Globus pallidus (tissue), 1 donor: ENCODE data around the gene FBXL17.

ENCODE experiments used
- DNase-seq: peaks from one replicate; pipeline ENCODE4 v3.0.0-alpha.2; 2015; ENCODE audit warnings: low spot score

Gene FBXL17

GRCh38 chr5:107954254-107954653 lies 427.6 kb downstream of the FBXL17 start:
- no peak for DNase-seq

- DNase-seq, result no peak
Measured at GRCh38 chr5:107952450-107952849, 429.4 kb downstream of the FBXL17 start.

DNA sequence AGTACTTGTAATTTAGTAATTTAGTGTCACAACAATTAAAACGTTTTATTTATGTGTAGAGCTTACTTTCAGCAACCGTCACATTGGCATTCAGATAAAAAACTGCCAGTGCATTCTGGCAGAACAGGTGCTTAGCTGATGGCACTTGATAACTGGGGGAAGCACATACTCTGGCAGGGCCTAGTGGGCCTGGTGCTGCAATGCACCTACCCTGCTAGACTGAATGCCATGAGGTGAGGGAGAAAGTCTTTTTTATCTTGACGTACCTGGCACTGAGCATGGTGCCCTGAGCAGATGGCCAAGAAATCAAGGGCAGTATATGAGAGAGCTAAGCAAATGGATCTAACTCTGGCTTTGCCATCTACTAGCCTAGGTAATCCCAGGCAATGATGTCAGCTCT lies 430.6 kb downstream of the FBXL17 start:
- no peak for DNase-seq

DNA sequence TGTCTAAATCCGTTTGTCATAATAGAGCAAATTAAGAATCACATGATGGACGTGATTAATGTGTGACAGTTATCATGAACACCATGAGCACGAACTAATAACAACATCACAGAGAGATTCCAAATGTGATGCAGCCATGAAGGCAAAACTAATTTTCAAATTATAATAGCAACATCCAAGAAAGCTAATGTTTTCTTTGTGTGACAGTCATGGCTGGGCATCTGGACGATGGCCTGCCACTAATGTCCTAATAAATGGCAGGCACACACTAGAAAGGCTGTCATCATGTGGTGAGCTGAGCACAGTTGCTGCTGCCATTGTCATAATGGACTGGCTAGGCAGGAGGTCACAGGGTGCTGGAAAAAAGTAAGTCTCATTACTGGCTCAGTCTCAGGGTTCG lies 431.1 kb downstream of the FBXL17 start:
- DNase-seq, result no peak

DNA sequence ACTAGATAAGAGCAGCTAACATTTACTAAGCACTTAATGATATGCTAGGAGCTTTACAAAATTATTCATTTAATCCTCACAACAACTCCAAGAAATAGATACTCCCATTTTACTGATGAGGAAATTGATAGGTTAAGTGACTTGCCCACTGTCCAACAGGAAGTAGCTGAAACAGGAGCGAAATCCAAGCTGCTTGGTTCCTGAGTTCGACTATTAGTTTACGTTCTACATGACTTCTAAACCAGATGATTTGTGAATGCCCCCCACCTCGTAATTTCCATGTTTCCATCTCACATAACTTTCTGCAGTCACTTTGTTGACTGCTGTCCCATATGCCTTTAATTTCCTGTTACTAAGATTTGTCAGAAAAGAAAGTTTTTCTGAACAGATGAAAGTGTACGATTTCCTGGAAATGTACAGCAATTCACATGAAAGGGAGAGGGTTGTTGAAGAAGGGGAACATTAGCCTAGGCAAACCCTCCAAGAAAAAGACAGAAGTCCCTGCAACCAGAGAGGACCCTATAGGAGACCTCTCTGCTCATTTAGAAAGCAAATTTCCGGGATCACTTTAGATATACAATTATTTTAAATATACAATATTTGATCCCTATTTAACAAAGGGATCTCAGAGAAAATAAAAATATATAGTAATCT lies 432.1 kb downstream of the FBXL17 start:
- DNase-seq, result no peak

- no peak for DNase-seq
Measured at GRCh38 chr5:107948377-107948776, 433.5 kb downstream of the FBXL17 start.

GRCh38 chr5:107945061-107945460 lies 436.8 kb downstream of the FBXL17 start:
- no peak for DNase-seq

GRCh38 chr5:107943923-107944322 lies 438.0 kb downstream of the FBXL17 start:
- DNase-seq, result no peak

- DNase-seq, result no peak
Measured at GRCh38 chr5:107941036-107941435, 440.9 kb downstream of the FBXL17 start.

DNA sequence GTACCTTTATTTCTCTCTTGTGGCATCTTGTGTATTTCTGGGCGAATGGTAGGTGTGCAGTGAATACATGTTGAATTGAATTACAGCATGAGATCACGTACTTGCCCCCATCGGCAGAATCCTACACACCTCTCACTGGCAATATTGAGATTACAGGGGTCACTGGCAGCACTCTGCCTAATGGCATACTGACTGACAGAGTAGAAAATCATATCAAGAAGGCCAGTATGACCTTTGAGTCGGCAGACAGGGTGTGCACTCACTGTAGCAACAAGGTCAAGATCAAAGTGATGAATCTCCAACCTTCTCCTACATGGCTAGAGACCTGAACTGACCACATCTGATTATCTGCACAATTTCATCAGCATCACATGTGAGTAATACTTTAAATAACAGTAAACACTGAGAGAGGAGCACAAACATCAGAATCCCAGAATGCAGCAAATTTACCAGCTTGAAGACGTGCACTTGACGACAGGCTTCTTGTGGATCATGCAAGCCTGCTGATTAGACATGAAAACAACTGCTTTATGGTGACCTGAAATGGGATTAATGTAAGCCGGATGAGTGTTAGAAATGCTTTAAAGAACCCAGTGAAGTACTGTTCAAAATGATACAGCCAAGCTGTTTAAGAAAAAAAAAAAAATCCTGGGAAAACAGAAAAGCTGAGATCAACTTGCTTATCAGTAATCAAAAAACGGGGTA lies 444.1 kb downstream of the FBXL17 start:
- DNase-seq, result no peak

GRCh38 chr5:107937204-107937603 lies 444.7 kb downstream of the FBXL17 start:
- DNase-seq, result no peak

GRCh38 chr5:107936515-107936914 lies 445.4 kb downstream of the FBXL17 start:
- no peak for DNase-seq

GRCh38 chr5:107935645-107936044 lies 446.3 kb downstream of the FBXL17 start:
- DNase-seq, result no peak

DNA sequence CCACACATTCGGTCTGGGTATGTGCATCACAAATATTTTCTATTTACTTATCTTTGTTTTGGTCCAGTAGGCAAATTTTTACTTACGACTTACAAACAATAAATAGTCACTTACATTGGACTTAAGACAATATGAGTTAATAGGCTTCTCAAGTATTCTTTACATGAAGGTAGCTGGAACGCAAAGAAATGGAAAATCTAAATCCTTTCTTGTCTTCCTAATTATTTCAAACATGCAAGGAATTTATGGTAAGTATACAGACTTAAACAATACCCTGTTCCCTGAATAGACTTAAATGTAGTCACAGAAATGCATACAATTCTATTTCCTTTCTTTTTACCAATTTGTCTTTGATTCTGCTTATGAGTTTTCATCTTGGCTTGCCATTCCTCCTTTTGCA lies 448.6 kb downstream of the FBXL17 start:
- no peak for DNase-seq

DNA sequence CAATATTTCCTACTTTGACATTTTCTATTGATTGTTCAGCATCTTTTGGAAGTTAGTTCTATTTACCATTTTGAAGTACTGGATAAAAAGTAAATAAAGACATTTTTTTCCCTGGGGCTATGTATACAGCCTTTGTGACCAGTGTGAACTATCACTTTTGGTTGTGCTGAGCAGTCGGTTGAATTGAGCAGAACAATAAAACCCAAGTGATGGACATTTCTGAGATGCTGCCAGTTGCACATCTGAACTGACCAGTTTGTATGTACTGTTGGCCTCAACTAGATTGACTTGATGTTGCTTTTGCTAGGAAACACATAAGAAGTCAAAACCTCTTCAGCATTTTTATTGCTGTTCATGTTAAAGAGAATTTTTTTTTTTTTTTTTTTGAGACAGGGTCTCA lies 451.0 kb downstream of the FBXL17 start:
- DNase-seq, result no peak

GRCh38 chr5:107930092-107930491 lies 451.8 kb downstream of the FBXL17 start:
- DNase-seq, result no peak

GRCh38 chr5:107929080-107929479 lies 452.8 kb downstream of the FBXL17 start:
- DNase-seq, result no peak

- DNase-seq, result no peak
Measured at GRCh38 chr5:107926121-107926520, 455.8 kb downstream of the FBXL17 start.

DNA sequence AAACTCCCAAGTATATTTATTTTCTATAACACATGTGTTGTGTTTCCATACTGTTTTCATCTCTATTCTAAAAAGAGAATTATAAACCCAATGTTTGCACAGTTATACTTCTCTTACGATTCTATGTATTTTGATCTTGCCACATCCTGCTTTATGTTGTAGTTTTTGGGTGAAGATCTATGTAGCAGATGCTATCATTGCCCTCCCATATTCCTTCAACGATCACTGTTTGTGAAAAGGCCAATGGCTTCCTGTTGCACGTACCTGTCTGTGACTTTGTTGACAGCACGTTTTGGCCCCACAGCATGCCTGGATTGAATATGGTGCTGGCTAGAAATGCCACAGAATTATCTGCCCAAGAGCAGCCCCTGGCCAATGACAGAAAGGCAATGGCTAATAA lies 456.7 kb downstream of the FBXL17 start:
- no peak for DNase-seq

DNA sequence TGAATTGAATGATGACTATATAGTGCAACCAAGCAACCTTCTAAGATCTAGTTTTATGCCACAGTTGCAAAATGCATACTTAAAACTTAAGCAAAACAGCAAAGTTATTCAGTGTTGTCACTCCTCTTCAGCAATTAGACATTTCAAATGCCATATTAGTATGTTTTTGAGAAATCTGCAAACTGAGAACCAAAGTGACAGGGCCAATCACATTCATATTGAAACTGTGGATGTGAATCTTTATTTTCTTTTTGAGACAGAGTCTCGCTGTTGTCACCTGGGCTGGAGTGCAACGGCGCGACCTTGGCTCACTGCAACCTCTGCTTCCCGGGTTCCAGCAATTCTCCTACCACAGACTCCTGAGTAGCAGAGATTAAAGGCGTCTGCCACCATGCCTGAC lies 461.9 kb downstream of the FBXL17 start:
- DNase-seq, result no peak

DNA sequence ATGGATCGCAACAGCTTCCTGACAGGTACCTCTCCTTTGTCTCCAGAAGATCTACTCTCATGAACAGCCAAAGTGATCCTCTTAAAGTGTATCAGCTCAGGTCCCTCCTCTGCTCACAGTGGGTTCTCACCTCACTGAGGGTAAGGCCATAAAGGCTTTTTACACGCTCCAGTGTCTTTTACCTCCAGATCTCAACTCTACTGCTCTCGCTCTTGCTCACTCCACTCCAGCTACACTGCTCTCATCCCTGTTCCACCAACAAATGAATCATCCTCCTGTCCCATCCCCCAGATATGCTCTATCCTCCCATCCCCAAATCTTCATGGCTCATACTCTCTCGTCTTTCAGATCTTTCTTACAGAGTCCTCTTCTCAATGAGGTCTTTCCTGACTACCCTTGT lies 462.5 kb downstream of the FBXL17 start:
- DNase-seq, result no peak

- no peak for DNase-seq
Measured at GRCh38 chr5:107917983-107918382, 463.9 kb downstream of the FBXL17 start.

DNA sequence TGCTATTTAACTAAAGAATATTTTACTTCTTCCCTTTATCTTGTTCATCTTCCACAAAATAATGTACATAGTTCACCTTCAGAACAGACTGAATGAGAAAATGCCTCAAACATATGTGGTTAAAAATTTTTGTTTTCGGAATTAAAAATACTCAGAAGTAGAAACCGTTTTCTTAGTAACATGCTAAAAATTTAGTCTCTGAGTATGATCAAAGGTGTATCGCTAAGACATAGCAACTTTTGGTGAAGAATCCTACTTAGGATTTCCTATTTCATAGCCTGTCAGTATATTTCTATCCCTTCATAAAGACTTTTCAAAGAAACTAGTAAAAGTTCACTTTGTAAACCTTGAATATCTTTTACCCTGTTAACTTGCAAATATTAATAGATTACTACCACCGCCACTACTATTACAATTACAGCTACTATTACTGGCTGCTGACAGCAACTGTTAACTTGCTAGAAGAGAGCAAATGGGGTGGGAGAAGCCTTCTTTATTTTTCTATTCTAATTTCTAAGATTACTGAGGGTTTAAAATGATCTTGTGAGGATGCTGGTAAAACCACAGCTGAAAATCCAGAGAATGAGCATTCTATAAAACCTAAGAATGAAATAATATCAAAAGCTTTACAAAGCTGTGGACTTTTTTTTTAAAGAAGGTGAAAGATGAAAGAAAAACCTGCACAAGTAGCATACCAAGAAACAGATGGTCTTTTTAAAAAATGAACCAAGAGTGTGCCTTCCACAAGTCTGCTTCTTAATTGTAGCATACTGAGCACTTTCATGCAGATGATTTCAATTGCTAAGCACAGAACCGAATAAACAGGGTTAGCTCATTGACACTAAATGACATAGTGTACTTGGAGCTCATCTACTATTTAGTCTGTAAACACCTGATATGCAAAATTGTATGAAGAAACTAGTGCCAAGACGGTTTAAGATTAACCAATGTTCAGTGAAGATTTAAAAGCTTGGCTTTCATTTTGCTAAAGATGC lies 464.9 kb downstream of the FBXL17 start:
- DNase-seq, result no peak
